ENCODE measurements around the gene FAM227B.

DNA sequence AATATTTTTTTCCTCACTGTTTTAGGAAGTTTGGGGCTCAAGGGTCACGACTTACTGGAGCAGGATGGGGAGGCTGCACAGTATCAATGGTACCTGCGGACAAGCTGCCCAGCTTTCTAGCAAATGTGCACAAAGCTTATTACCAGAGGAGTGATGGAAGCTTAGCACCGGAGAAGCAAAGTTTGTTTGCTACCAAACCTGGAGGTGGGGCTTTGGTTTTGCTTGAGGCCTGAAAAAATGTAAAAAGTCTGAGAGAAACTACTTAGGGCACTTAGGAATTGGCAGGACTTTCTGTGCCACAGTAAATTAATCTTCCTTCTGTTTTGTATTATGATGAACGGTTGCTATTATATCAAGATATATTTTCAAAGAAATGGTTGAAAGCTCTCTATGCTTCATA, 292.7 kb downstream of the FAM227B start:
- TF ChIP-seq, protein P1, sequence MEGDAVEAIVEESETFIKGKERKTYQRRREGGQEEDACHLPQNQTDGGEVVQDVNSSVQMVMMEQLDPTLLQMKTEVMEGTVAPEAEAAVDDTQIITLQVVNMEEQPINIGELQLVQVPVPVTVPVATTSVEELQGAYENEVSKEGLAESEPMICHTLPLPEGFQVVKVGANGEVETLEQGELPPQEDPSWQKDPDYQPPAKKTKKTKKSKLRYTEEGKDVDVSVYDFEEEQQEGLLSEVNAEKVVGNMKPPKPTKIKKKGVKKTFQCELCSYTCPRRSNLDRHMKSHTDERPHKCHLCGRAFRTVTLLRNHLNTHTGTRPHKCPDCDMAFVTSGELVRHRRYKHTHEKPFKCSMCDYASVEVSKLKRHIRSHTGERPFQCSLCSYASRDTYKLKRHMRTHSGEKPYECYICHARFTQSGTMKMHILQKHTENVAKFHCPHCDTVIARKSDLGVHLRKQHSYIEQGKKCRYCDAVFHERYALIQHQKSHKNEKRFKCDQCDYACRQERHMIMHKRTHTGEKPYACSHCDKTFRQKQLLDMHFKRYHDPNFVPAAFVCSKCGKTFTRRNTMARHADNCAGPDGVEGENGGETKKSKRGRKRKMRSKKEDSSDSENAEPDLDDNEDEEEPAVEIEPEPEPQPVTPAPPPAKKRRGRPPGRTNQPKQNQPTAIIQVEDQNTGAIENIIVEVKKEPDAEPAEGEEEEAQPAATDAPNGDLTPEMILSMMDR (conservative IDR thresholded peaks at IDR 0.05; ENCODE audit: low read length): no peak
- no peak for TF ChIP-seq EZH2phosphoT487 (IDR thresholded peaks at IDR 0.05; ENCODE audit: borderline replicate concordance)

Measured in Loucy (cell line).